ENCODE results near the gene ADD1. TPM values are rescaled to one million over a fixed set of nuclear protein-coding genes. Genes with fewer than 3 reads are reported as not detected.

The ADD1 gene
- total RNA-seq, 2 experiments from 2014 or later: 153 TPM

GRCh38 chr4:2834001-2834921 lies 9.4 kb upstream of the ADD1 start:
- ATAC-seq (ENCODE audit: poor library complexity) (no peak), DNase-seq (peak in 1 of 14 experiments; percentile 15)
- Histone ChIP-seq H3K4me1 (ENCODE audit: insufficient read depth, low read length) (peaks cover 57% of the 10 kb centered on the region), H3K9me3 (ENCODE audit: control insufficient read depth in 1 of 2, insufficient read depth in 1 of 2, low read length in 2 of 2) (no peaks in the 10 kb centered on the region), H3K4me3 (ENCODE audit: low read length) (no peak overlapping the region), H3K36me3 (ENCODE audit: insufficient read depth, low read length) (peaks cover 50% of the 10 kb centered on the region), H3K27me3 (ENCODE audit: control insufficient read depth in 1 of 2, insufficient read depth in 2 of 2, low read length in 2 of 2) (no peaks in the 10 kb centered on the region), H3K27ac (ENCODE audit: low read depth in 1 of 2, low read length in 2 of 2) (peak overlapping the region; percentile 37 to 55)
- intact Hi-C loops (cut with DNase I, micrococcal nuclease): no loop called here
- CTCF ChIA-PET: no interaction called here
- POLR2A ChIA-PET: interaction anchor here (0.6 to 2.1 kb wide), 5 partner anchors 16 to 101 kb away, joined by 3 to 6 read pairs (median 4); no protein-coding TSS in a partner anchor
- peaks cover 19% of the 10 kb centered on the region for H3K36me3 Mint-ChIP-seq (ENCODE audit: low read depth)
- H3K9me3 Mint-ChIP-seq: no peaks in the 10 kb centered on the region
- H3K27ac Mint-ChIP-seq: peak overlapping the region; percentile 80
- H3K4me1 Mint-ChIP-seq (ENCODE audit: low read depth): peaks cover 39% of the 10 kb centered on the region
- H3K4me3 Mint-ChIP-seq: peak overlapping the region; percentile 38
- TF ChIP-seq, protein P1, sequence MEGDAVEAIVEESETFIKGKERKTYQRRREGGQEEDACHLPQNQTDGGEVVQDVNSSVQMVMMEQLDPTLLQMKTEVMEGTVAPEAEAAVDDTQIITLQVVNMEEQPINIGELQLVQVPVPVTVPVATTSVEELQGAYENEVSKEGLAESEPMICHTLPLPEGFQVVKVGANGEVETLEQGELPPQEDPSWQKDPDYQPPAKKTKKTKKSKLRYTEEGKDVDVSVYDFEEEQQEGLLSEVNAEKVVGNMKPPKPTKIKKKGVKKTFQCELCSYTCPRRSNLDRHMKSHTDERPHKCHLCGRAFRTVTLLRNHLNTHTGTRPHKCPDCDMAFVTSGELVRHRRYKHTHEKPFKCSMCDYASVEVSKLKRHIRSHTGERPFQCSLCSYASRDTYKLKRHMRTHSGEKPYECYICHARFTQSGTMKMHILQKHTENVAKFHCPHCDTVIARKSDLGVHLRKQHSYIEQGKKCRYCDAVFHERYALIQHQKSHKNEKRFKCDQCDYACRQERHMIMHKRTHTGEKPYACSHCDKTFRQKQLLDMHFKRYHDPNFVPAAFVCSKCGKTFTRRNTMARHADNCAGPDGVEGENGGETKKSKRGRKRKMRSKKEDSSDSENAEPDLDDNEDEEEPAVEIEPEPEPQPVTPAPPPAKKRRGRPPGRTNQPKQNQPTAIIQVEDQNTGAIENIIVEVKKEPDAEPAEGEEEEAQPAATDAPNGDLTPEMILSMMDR (IDR thresholded peaks at IDR 0.05): no peak
- no peaks in the 10 kb centered on the region for H3K27me3 Mint-ChIP-seq

DNA sequence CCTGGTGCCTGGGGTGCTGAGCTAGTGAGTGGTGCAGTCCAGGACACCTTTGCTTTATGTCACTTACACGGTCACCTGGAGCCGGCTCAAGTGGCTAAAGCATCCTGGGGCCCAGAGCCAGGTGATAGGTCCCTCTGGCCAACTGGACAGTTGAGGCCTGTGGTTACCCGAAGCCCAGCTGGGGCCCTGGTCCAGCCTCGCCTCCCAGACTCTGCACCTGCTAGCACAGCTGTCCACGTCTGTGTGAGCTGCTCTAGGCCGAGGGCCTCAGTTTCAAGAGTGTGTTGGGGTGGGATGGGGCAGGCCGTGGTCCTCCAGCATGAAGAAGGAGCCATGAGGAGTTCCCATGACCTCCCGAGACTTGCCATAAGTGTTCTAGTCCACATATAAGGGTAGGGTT lies 7.7 kb upstream of the ADD1 start:
- POLR2A ChIA-PET: interaction anchor here (0.6 to 2.1 kb wide), 5 partner anchors 16 to 191 kb away, joined by 3 to 6 read pairs (median 3); no protein-coding TSS in a partner anchor
- no peak for DNase-seq
- intact Hi-C loops (cut with DNase I, micrococcal nuclease): loop anchor here (2.0 to 5.0 kb wide), 3 partner anchors 17 to 74 kb away; no protein-coding TSS in a partner anchor

GRCh38 chr4:2836391-2836859 lies 7.2 kb upstream of the ADD1 start:
- ChIA-PET POLR2A (interaction anchor here (0.6 to 1.0 kb wide), 3 partner anchors 16 to 191 kb away, joined by 3 read pairs; no protein-coding TSS in a partner anchor), CTCF (no interaction called here)
- no peaks in the 10 kb centered on the region for H3K27me3 Mint-ChIP-seq
- H3K4me3 Mint-ChIP-seq: peak overlapping the region; percentile 25
- ATAC-seq (ENCODE audit: poor library complexity) (no peak), DNase-seq (no peak)
- H3K27ac ChIP-seq (ENCODE audit: low read depth in 1 of 2, low read length in 2 of 2): peak overlapping the region; percentile 49 to 76
- H3K9me3 Mint-ChIP-seq: no peaks in the 10 kb centered on the region
- peak overlapping the region; percentile 89 for H3K27ac Mint-ChIP-seq
- peaks cover 29% of the 10 kb centered on the region for H3K36me3 ChIP-seq (ENCODE audit: insufficient read depth, low read length)
- peaks cover 19% of the 10 kb centered on the region for H3K36me3 Mint-ChIP-seq (ENCODE audit: low read depth)
- H3K4me3 ChIP-seq (ENCODE audit: low read length): no peak overlapping the region
- H3K27me3 ChIP-seq (ENCODE audit: control insufficient read depth in 1 of 2, insufficient read depth in 2 of 2, low read length in 2 of 2): no peaks in the 10 kb centered on the region
- intact Hi-C loops (cut with DNase I, micrococcal nuclease): loop anchor here (2.0 to 5.0 kb wide), 3 partner anchors 18 to 74 kb away; no protein-coding TSS in a partner anchor
- H3K4me1 ChIP-seq (ENCODE audit: insufficient read depth, low read length): peaks cover 62% of the 10 kb centered on the region
- peaks cover 49% of the 10 kb centered on the region for H3K4me1 Mint-ChIP-seq (ENCODE audit: low read depth)
- H3K9me3 ChIP-seq (ENCODE audit: control insufficient read depth in 1 of 2, insufficient read depth in 1 of 2, low read length in 2 of 2): no peaks in the 10 kb centered on the region
- TF ChIP-seq, protein P1 (IDR thresholded peaks at IDR 0.05): no peak

More for the DNA sequence above, 7.7 kb upstream of the ADD1 start:
- Histone ChIP-seq H3K4me1 (ENCODE audit: insufficient read depth, low read length) (peaks cover 62% of the 10 kb centered on the region), H3K36me3 (ENCODE audit: insufficient read depth, low read length) (peaks cover 33% of the 10 kb centered on the region), H3K27me3 (ENCODE audit: control insufficient read depth in 1 of 2, insufficient read depth in 2 of 2, low read length in 2 of 2) (no peaks in the 10 kb centered on the region), H3K27ac (ENCODE audit: low read depth in 1 of 2, low read length in 2 of 2) (peak overlapping the region; percentile 49 to 76), H3K4me3 (ENCODE audit: low read length) (no peak overlapping the region), H3K9me3 (ENCODE audit: control insufficient read depth in 1 of 2, insufficient read depth in 1 of 2, low read length in 2 of 2) (no peaks in the 10 kb centered on the region)
- TF ChIP-seq, protein P1 (IDR thresholded peaks at IDR 0.05): no peak
- Mint-ChIP-seq H3K4me1 (ENCODE audit: low read depth) (peaks cover 47% of the 10 kb centered on the region), H3K27me3 (no peaks in the 10 kb centered on the region), H3K36me3 (ENCODE audit: low read depth) (peaks cover 19% of the 10 kb centered on the region), H3K4me3 (peak overlapping the region; percentile 25), H3K27ac (peak overlapping the region; percentile 89), H3K9me3 (no peaks in the 10 kb centered on the region)
- no peak for ATAC-seq (ENCODE audit: poor library complexity)
- CTCF ChIA-PET: no interaction called here

All from CD4-positive, alpha-beta T cell (primary cell).